A673 (cell line): ENCODE measurements around the gene GAK. TPM values are rescaled to one million over a fixed set of nuclear protein-coding genes. Genes with fewer than 3 reads are reported as not detected.

Experiments
- BruUV-seq: library from RNA; stranded (reverse); fragments of 400-500 nt; replicated peaks from 2 replicates; lab custom pipeline; 2021; lab: Mats Ljungman, UMichigan
- CTCF ChIA-PET: fragments of 300-600 bp; sonication (Branson Sonifier 250); formaldehyde crosslinking; loops from one replicate; lab custom pipeline; 2022; ENCODE audit warnings: antibody characterized with exemption; lab: Charles Lee
- POLR2A ChIA-PET: fragments of 300-600 bp; sonication (Branson Sonifier 250); formaldehyde crosslinking; loops from one replicate; lab custom pipeline; 2022; ENCODE audit warnings: antibody characterized with exemption; ENCODE audit not compliant: low non-redundant PET; lab: Charles Lee
- DNase-seq: peaks from one replicate; pipeline ENCODE4 v3.0.0-alpha.2; 2015; ENCODE audit warnings: low spot score
- H3K27ac ChIP-seq: fragments of 200-600 bp; sonication (generic); 2 replicates; pipeline ENCODE4 v1.5.1; 2016; ENCODE audit warnings: mixed run types, low read depth, mild to moderate bottlenecking, mixed read lengths, antibody characterized with exemption, low read length; ENCODE audit not compliant: poor library complexity, severe bottlenecking
- H3K27me3 ChIP-seq: fragments of 200-600 bp; sonication (generic); replicated peaks from 2 replicates; pipeline ENCODE4 v1.6.1; 2017; ENCODE audit warnings: mixed run types, low read depth, mild to moderate bottlenecking, mixed read lengths, antibody characterized with exemption, low read length; ENCODE audit not compliant: insufficient read depth, poor library complexity
- H3K36me3 ChIP-seq: fragments of 200-600 bp; sonication (generic); 2 replicates; pipeline ENCODE4 v1.6.1; 2016; ENCODE audit warnings: mixed run types, mild to moderate bottlenecking, mixed read lengths, antibody characterized with exemption, low read length; ENCODE audit not compliant: insufficient read depth, poor library complexity, severe bottlenecking
- H3K4me1 ChIP-seq: fragments of 200-600 bp; sonication (generic); 2 replicates; pipeline ENCODE4 v1.6.1; 2017; ENCODE audit warnings: mixed run types, mild to moderate bottlenecking, mixed read lengths, antibody characterized with exemption, low read length; ENCODE audit not compliant: insufficient read depth, poor library complexity, severe bottlenecking
- H3K4me3 ChIP-seq: fragments of 200-600 bp; sonication (generic); 2 replicates; pipeline ENCODE4 v1.5.1; 2016; ENCODE audit warnings: low read depth, mixed run types, mild to moderate bottlenecking, mixed read lengths, low read length; ENCODE audit not compliant: poor library complexity, severe bottlenecking
- H3K9me3 ChIP-seq: fragments of 200-600 bp; sonication (generic); 2 replicates; pipeline ENCODE4 v1.6.1; 2016; ENCODE audit warnings: mixed run types, low read depth, mild to moderate bottlenecking, mixed read lengths, antibody characterized with exemption, low read length; ENCODE audit not compliant: poor library complexity, severe bottlenecking
- CTCF ChIP-seq: fragments of 300-800, 200-600 bp; sonication (generic); conservative IDR thresholded peaks from 2 replicates; pipeline ENCODE4 v1.5.1; 2017; ENCODE audit warnings: low read depth, mild to moderate bottlenecking, antibody characterized with exemption, low read length, moderate library complexity, mixed read lengths
- EZH2 ChIP-seq: fragments of 200-600 bp; sonication (generic); IDR thresholded peaks from 2 replicates; pipeline ENCODE4 v1.6.1; 2017; ENCODE audit warnings: borderline replicate concordance, low read depth, mild to moderate bottlenecking, mixed read lengths, antibody characterized with exemption, low read length; ENCODE audit not compliant: poor library complexity, severe bottlenecking
- intact Hi-C: fragments of 100-400 bp; cut with micrococcal nuclease; formaldehyde crosslinking; loops from one replicate; pipeline ENCODE4 v1.10.0; 2022; ENCODE audit not compliant: unreplicated experiment
- total RNA-seq: library from RNA; stranded (reverse); gene quantifications from 2 replicates; pipeline ENCODE4 v1.2.3, GENCODE V29; 2021

The GAK gene
- total RNA-seq, 1 experiment from 2014 or later = 96.2 TPM

- no peak for DNase-seq
- H3K27ac ChIP-seq = no peak overlapping the region
- POLR2A ChIA-PET = no interaction called here
- H3K4me1 ChIP-seq = no peaks in the 10 kb centered on the region
- H3K9me3 ChIP-seq = no peaks in the 10 kb centered on the region
- no TSS peak for BruUV-seq
- intact Hi-C loops = no loop called here
- H3K27me3 ChIP-seq = no peaks in the 10 kb centered on the region
- TF ChIP-seq CTCF (no peak), EZH2 (no peak)
- peaks cover 10% of the 10 kb centered on the region for H3K36me3 ChIP-seq
- no peak overlapping the region for H3K4me3 ChIP-seq
- CTCF ChIA-PET = no interaction called here
Observed at GRCh38 chr4:878796-879728, 53.1 kb downstream of the GAK start.

GRCh38 chr4:877502-877901 lies 54.6 kb downstream of the GAK start:
- no peaks in the 10 kb centered on the region for H3K9me3 ChIP-seq
- ChIA-PET CTCF (no interaction called here), POLR2A (no interaction called here)
- BruUV-seq = no TSS peak
- H3K36me3 ChIP-seq = peaks cover 12% of the 10 kb centered on the region
- no peaks in the 10 kb centered on the region for H3K27me3 ChIP-seq
- intact Hi-C loops = no loop called here
- H3K4me1 ChIP-seq = no peaks in the 10 kb centered on the region
- no peak overlapping the region for H3K4me3 ChIP-seq
- H3K27ac ChIP-seq = no peak overlapping the region
- no peak for TF ChIP-seq CTCF
- no peak for DNase-seq

GRCh38 chr4:876780-877179 lies 55.3 kb downstream of the GAK start:
- no TSS peak for BruUV-seq
- POLR2A ChIA-PET = no interaction called here
- Histone ChIP-seq H3K4me1 (no peaks in the 10 kb centered on the region), H3K4me3 (no peak overlapping the region), H3K36me3 (peaks cover 12% of the 10 kb centered on the region), H3K27ac (no peak overlapping the region), H3K9me3 (no peaks in the 10 kb centered on the region), H3K27me3 (no peaks in the 10 kb centered on the region)
- peak; percentile 45 for TF ChIP-seq CTCF
- TF ChIP-seq EZH2 = no peak
- intact Hi-C loops = no loop called here
- peak; percentile 17 for DNase-seq
- CTCF ChIA-PET = no interaction called here
